ENCODE results near the gene ZYG11B. TPM values are rescaled to one million over a fixed set of nuclear protein-coding genes. Genes with fewer than 3 reads are reported as not detected.

ZYG11B gene
- total and polyA plus RNA-seq, 2 of the 13 experiments (the other 11 are each of a cell fraction or from before 2014, with no cell fraction given) = 6.9 to 17.9 TPM

Small RNA genes within 50 kb of the gene (small RNA-seq; reads per million reads assigned to genes)
- gene RN7SL62P (ENCODE audit: insufficient read depth in 2 of 3, insufficient read length in 3 of 3, low read depth in 2 of 3, low replicate concordance in 1 of 3) (0 reads per million in 3 experiments), gene RNU2-30P (ENCODE audit: insufficient read depth in 2 of 3, insufficient read length in 3 of 3, low read depth in 2 of 3, low replicate concordance in 1 of 3) (0 to 0.97 (median 0.10) reads per million in 3 experiments), gene RNU6-969P (ENCODE audit: insufficient read depth in 2 of 3, insufficient read length in 3 of 3, low read depth in 2 of 3, low replicate concordance in 1 of 3) (0 reads per million in 3 experiments)

Other genes starting within 250 kb of the ZYG11B start
- gene TUT4, start 173.4 kb upstream of the ZYG11B start, total RNA-seq (2016; rRNA removed; fragmentation: Illumina TruSeq; extraction: Trizol) = 44.7 and 47.8 TPM in 2 replicates
- 52.8 and 53.5 TPM in 2 replicates for gene TUT4, start 173.4 kb upstream of the ZYG11B start, polyA plus RNA-seq (2011; rRNA removed)
- gene GPX7, start 124.1 kb upstream of the ZYG11B start, total RNA-seq (2016; rRNA removed; fragmentation: Illumina TruSeq; extraction: Trizol) = 10.5 and 14.1 TPM in 2 replicates
- 16.2 and 17.2 TPM in 2 replicates for gene GPX7, start 124.1 kb upstream of the ZYG11B start, polyA plus RNA-seq (2011; rRNA removed)
- gene SHISAL2A, start 93.3 kb upstream of the ZYG11B start, total RNA-seq (2016; rRNA removed; fragmentation: Illumina TruSeq; extraction: Trizol) = not detected in 2 replicates
- gene SHISAL2A, start 93.3 kb upstream of the ZYG11B start, polyA plus RNA-seq (2011; rRNA removed) = not detected in 2 replicates
- gene COA7, start 28.1 kb upstream of the ZYG11B start, total RNA-seq (2016; rRNA removed; fragmentation: Illumina TruSeq; extraction: Trizol) = 30.4 and 60.7 TPM in 2 replicates
- gene COA7, start 28.1 kb upstream of the ZYG11B start, polyA plus RNA-seq (2011; rRNA removed) = 12.3 and 13.7 TPM in 2 replicates
- not detected in 2 replicates for gene ZYG11A, start 116.3 kb downstream of the ZYG11B start, total RNA-seq (2016; rRNA removed; fragmentation: Illumina TruSeq; extraction: Trizol)
- not detected in 2 replicates for gene ZYG11A, start 116.3 kb downstream of the ZYG11B start, polyA plus RNA-seq (2011; rRNA removed)
- gene ECHDC2, start 195.3 kb downstream of the ZYG11B start, total RNA-seq (2016; rRNA removed; fragmentation: Illumina TruSeq; extraction: Trizol) = 27.3 and 48.1 TPM in 2 replicates
- 90.3 and 107 TPM in 2 replicates for gene ECHDC2, start 195.3 kb downstream of the ZYG11B start, polyA plus RNA-seq (2011; rRNA removed)
- 133 and 215 TPM in 2 replicates for gene SCP2, start 200.8 kb downstream of the ZYG11B start, total RNA-seq (2016; rRNA removed; fragmentation: Illumina TruSeq; extraction: Trizol)
- gene SCP2, start 200.8 kb downstream of the ZYG11B start, polyA plus RNA-seq (2011; rRNA removed) = 45.6 and 59.0 TPM in 2 replicates

All from HepG2 (cell line).